Smooth muscle cell (in vitro differentiated cells): ENCODE results near the gene RXRA. TPM values are rescaled to one million over a fixed set of nuclear protein-coding genes. Genes with fewer than 3 reads are reported as not detected.

Experiments
- DNase-seq: peaks from one replicate; lab custom pipeline; 2025; ENCODE audit not compliant: unreplicated experiment; lab: John Stamatoyannopoulos, UW
- H2AFZ ChIP-seq: fragments of 200-600 bp; sonication (generic); 2 replicates; pipeline ENCODE4 v1.6.0; 2016; ENCODE audit warnings: antibody characterized with exemption, low read depth, mild to moderate bottlenecking
- H3F3A ChIP-seq: fragments of 200-600 bp; sonication (generic); 2 replicates; pipeline ENCODE4 v1.6.0; 2017; ENCODE audit warnings: antibody characterized with exemption, low read depth
- H3K27ac ChIP-seq: fragments of 200-600 bp; sonication (generic); 2 replicates; pipeline ENCODE4 v1.5.1; 2016; ENCODE audit warnings: low read depth, mild to moderate bottlenecking
- H3K27me3 ChIP-seq: fragments of 200-600 bp; sonication (generic); 2 replicates; pipeline ENCODE4 v1.6.1; 2016; ENCODE audit warnings: low read depth, mild to moderate bottlenecking
- H3K36me3 ChIP-seq: fragments of 200-600 bp; sonication (generic); 2 replicates; pipeline ENCODE4 v1.5.1; 2016; ENCODE audit warnings: low read depth
- H3K4me1 ChIP-seq: fragments of 200-600 bp; sonication (generic); 2 replicates; pipeline ENCODE4 v1.5.1; 2016; ENCODE audit warnings: low read depth
- H3K4me2 ChIP-seq: fragments of 200-600 bp; sonication (generic); 2 replicates; pipeline ENCODE4 v1.6.0; 2016; ENCODE audit warnings: mild to moderate bottlenecking
- H3K4me3 ChIP-seq: fragments of 200-600 bp; sonication (generic); 2 replicates; pipeline ENCODE4 v1.5.1; 2016; ENCODE audit warnings: mild to moderate bottlenecking
- H3K79me2 ChIP-seq: fragments of 200-600 bp; sonication (generic); 2 replicates; pipeline ENCODE4 v1.6.0; 2016; ENCODE audit warnings: low read depth, mild to moderate bottlenecking
- H3K9ac ChIP-seq: fragments of 200-600 bp; sonication (generic); 2 replicates; pipeline ENCODE4 v1.6.0; 2016; ENCODE audit warnings: low read depth
- H3K9me3 ChIP-seq: fragments of 200-600 bp; sonication (generic); replicated peaks from 2 replicates; pipeline ENCODE4 v1.5.1; 2016; ENCODE audit warnings: low read depth
- H4K20me1 ChIP-seq: fragments of 200-600 bp; sonication (generic); 2 replicates; pipeline ENCODE4 v1.6.0; 2016; ENCODE audit warnings: low read depth
- WGBS: methylation state at CpG from one replicate; pipeline ENCODE4 v1.1.7; 2016; ENCODE audit warnings: low lambda C conversion rate; 5-methylcytosine and 5-hydroxymethylcytosine counted together
- polyA plus RNA-seq: library from polyadenylated mRNA; unstranded; fragments of >200 nt; fragmentation: Nextera tagmentation; extraction: Ambion mirVana; gene quantifications from 2 replicates; pipeline ENCODE4 v1.2.1, GENCODE V29; 2016
- total RNA-seq: library from RNA; depleted of rRNA; stranded (reverse); fragments of >200 nt; gene quantifications from 2 replicates; pipeline ENCODE4 v1.2.3, GENCODE V29; 2014
- TF ChIP-seq, protein P1 (sequence below): fragments of 200-600 bp; sonication (generic); IDR thresholded peaks from 2 replicates; pipeline ENCODE4 v1.5.1; 2017; ENCODE audit warnings: borderline replicate concordance, mild to moderate bottlenecking, antibody characterized with exemption; ENCODE audit not compliant: insufficient read depth, poor library complexity, severe bottlenecking

RXRA gene
- total and polyA plus RNA-seq, 2 experiments from 2014 or later = 8.9 to 23.1 TPM

DNA sequence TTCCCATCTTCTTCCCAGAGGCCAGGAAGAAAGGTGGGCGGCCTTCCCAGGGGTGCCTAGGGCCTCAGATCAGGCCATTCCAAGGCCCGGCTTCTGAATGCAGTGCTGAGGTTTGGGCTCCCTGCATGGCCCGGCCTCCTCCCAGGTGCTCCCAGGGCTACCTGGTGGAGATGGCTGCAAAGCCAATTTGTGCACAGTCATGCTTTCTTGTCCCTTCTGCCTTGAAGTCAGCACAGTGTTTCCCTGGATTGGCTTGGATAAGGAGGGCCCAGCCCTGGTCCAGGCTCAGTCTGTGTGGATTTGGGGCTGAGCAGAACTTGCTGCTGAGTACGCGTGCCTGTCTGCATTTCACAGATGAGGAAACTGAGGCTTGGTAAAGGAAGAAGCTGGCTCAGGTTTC, 72.5 kb downstream of the RXRA start:
- H3F3A ChIP-seq = no peaks in the 10 kb centered on the region
- no peaks in the 10 kb centered on the region for H3K9me3 ChIP-seq
- no peak overlapping the region for H3K9ac ChIP-seq
- H3K27ac ChIP-seq = no peak overlapping the region
- H3K4me2 ChIP-seq = no peak overlapping the region
- no peak overlapping the region for H2AFZ ChIP-seq
- DNase-seq = no peak
- TF ChIP-seq, protein P1, sequence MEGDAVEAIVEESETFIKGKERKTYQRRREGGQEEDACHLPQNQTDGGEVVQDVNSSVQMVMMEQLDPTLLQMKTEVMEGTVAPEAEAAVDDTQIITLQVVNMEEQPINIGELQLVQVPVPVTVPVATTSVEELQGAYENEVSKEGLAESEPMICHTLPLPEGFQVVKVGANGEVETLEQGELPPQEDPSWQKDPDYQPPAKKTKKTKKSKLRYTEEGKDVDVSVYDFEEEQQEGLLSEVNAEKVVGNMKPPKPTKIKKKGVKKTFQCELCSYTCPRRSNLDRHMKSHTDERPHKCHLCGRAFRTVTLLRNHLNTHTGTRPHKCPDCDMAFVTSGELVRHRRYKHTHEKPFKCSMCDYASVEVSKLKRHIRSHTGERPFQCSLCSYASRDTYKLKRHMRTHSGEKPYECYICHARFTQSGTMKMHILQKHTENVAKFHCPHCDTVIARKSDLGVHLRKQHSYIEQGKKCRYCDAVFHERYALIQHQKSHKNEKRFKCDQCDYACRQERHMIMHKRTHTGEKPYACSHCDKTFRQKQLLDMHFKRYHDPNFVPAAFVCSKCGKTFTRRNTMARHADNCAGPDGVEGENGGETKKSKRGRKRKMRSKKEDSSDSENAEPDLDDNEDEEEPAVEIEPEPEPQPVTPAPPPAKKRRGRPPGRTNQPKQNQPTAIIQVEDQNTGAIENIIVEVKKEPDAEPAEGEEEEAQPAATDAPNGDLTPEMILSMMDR = no peak
- no peaks in the 10 kb centered on the region for H3K4me1 ChIP-seq
- peaks cover 100% of the 10 kb centered on the region for H4K20me1 ChIP-seq
- peaks cover 62% of the 10 kb centered on the region for H3K79me2 ChIP-seq
- no peak overlapping the region for H3K4me3 ChIP-seq
- H3K27me3 ChIP-seq = no peaks in the 10 kb centered on the region
- 97% methylated on average over 5 of the region's 5 CpGs for WGBS
- no peaks in the 10 kb centered on the region for H3K36me3 ChIP-seq

DNA sequence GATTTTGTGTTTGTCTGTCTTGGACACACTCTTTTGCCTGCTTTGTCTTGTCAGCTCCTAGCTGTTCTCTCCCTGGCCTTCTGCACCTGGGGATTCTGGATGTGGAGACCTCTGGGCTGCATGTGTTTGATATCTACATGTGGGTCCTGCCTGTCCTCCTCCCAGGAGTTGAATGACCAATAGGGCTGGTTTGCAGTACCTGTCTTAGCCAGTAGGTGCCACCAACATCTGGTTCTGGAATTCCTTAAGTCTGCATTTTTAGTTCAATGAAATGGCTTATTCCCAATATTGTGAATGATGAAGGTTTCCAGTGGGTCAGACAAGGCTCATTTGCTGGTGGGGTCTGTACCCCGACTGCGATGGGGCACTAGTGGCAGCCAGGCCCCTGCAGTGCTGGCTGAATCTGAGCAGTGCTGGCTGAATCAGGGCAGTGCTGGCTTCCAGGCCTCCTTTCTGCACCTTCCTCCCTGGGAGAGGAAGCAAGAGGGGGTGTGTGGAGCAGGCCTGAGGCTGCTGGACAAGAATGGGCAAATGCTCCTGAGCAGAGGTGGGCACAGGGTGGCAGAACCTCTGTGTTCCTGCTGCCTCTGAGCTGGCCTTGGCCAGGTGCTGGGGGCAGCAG, 73.3 kb downstream of the RXRA start:
- H3K9ac ChIP-seq = no peak overlapping the region
- peaks cover 100% of the 10 kb centered on the region for H4K20me1 ChIP-seq
- no peak overlapping the region for H3K4me3 ChIP-seq
- H3K4me1 ChIP-seq = no peaks in the 10 kb centered on the region
- no peaks in the 10 kb centered on the region for H3K27me3 ChIP-seq
- TF ChIP-seq, protein P1 = peak; percentile 52
- H3F3A ChIP-seq = no peaks in the 10 kb centered on the region
- no peak overlapping the region for H2AFZ ChIP-seq
- H3K27ac ChIP-seq = no peak overlapping the region
- no peak for DNase-seq
- 96% methylated on average over 2 of the region's 2 CpGs for WGBS
- no peaks in the 10 kb centered on the region for H3K9me3 ChIP-seq
- no peaks in the 10 kb centered on the region for H3K36me3 ChIP-seq
- no peak overlapping the region for H3K4me2 ChIP-seq
- peaks cover 54% of the 10 kb centered on the region for H3K79me2 ChIP-seq

DNA sequence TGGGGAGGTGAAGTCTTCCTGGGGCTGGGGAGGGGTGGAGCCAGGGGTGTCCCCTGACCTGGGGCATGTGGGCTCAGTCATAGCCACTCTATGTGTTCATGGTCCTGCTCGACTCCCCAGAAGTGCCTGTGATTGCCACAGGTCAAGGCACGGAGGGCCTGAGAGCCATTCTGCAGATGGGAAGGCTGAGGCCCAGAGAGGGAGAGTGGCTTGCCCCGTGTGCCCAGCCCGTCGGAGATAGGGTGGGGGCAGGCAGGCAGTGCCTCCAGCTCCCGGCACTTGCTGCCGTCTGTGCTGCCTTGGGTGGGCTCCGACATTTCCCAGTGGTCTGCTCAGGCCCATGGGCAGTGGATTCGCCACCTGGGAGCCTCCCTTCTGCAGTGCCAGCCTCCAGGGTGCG, 74.0 kb downstream of the RXRA start:
- Histone ChIP-seq H3K9me3 (no peaks in the 10 kb centered on the region), H3K4me2 (no peak overlapping the region), H4K20me1 (peaks cover 100% of the 10 kb centered on the region), H3K9ac (no peak overlapping the region), H3K4me1 (no peaks in the 10 kb centered on the region), H3K36me3 (no peaks in the 10 kb centered on the region), H3K27ac (no peak overlapping the region), H3F3A (no peaks in the 10 kb centered on the region), H2AFZ (no peak overlapping the region), H3K27me3 (no peaks in the 10 kb centered on the region), H3K79me2 (peaks cover 47% of the 10 kb centered on the region), H3K4me3 (no peak overlapping the region)
- TF ChIP-seq, protein P1 = no peak
- 98% methylated on average over 10 of the region's 10 CpGs for WGBS
- DNase-seq = no peak

DNA sequence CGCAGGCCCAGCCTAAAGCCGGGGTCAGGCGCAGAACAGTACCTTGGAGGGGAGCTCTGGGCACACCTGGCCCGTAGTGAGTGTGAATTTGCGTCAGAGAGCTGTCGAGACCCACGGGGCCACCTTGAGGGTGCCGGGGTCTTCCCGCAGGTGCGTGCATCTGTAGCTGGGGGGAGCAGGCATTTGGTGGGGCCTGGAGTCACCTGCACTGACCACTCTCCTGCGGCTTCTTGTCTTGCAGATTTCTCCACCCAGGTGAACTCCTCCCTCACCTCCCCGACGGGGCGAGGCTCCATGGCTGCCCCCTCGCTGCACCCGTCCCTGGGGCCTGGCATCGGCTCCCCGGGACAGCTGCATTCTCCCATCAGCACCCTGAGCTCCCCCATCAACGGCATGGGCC, 75.1 kb downstream of the RXRA start:
- WGBS = 97% methylated on average over 19 of the region's 19 CpGs
- DNase-seq = no peak
- Histone ChIP-seq H3K27me3 (no peaks in the 10 kb centered on the region), H3K4me1 (peaks cover 2% of the 10 kb centered on the region), H3K9ac (no peak overlapping the region), H3K36me3 (no peaks in the 10 kb centered on the region), H3F3A (peaks cover 3% of the 10 kb centered on the region), H3K27ac (no peak overlapping the region), H3K4me3 (no peak overlapping the region), H3K9me3 (no peaks in the 10 kb centered on the region), H3K79me2 (peaks cover 45% of the 10 kb centered on the region), H4K20me1 (peaks cover 100% of the 10 kb centered on the region), H3K4me2 (no peak overlapping the region), H2AFZ (no peak overlapping the region)
- TF ChIP-seq, protein P1 = no peak
